Measurements from ENCODE around the gene VSTM4.

The VSTM4 gene

DNA sequence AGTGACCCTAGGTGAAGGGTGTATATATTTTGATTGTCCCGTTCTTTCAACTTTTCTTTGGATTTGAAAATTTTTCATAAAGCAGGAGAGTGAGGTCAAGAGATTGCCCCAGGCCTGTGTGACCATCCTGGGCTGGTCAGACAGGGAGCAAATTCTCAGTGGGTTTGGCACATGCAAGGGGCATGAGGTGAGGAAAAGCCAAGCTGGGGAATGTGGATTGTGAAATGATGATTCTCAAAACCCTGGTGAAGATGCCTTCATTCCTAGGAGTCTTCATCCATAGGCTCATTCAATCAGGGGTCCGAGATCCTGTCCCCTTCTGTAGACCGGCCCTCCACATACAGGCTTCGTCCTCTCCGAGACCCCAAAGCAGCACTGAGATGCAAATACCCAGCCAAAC lies 45.5 kb upstream of the VSTM4 start:
- DNase-seq (ENCODE audit: low spot score), result no peak
- TF ChIP-seq, protein P1, sequence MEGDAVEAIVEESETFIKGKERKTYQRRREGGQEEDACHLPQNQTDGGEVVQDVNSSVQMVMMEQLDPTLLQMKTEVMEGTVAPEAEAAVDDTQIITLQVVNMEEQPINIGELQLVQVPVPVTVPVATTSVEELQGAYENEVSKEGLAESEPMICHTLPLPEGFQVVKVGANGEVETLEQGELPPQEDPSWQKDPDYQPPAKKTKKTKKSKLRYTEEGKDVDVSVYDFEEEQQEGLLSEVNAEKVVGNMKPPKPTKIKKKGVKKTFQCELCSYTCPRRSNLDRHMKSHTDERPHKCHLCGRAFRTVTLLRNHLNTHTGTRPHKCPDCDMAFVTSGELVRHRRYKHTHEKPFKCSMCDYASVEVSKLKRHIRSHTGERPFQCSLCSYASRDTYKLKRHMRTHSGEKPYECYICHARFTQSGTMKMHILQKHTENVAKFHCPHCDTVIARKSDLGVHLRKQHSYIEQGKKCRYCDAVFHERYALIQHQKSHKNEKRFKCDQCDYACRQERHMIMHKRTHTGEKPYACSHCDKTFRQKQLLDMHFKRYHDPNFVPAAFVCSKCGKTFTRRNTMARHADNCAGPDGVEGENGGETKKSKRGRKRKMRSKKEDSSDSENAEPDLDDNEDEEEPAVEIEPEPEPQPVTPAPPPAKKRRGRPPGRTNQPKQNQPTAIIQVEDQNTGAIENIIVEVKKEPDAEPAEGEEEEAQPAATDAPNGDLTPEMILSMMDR (IDR thresholded peaks at IDR 0.05; ENCODE audit: extremely low read depth, insufficient read depth, missing control alignments), result no peak
- in situ Hi-C loops (cut with MboI; ENCODE audit: low pct_unique_long_range_greater_than_20kb, low sequenced_read_pairs, unreplicated experiment), result no loop called here

DNA sequence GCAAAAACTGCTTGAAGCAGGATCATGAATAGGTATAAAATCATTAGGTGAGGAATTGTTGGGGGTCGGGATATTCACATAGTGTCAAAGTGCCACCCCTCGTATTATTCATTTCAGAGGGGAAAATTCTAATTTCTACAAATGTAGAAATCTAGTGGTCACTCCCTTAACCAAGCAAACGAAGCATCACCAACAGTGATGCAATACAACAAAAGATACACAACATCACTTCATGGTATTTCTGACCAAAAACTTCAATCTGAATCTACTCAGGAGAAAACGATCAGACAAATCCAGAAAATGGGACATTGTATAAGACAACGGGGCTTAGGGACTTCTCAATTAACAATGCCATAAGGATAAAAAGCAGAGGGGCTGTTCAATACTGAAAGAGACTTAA lies 44.8 kb upstream of the VSTM4 start:
- TF ChIP-seq, protein P1 (IDR thresholded peaks at IDR 0.05; ENCODE audit: extremely low read depth, insufficient read depth, missing control alignments), result no peak
- DNase-seq (ENCODE audit: low spot score), result no peak
- in situ Hi-C loops (cut with MboI; ENCODE audit: low pct_unique_long_range_greater_than_20kb, low sequenced_read_pairs, unreplicated experiment), result no loop called here

GRCh38 chr10:49158915-49159314 lies 43.6 kb upstream of the VSTM4 start:
- DNase-seq (ENCODE audit: low spot score), result no peak
- TF ChIP-seq, protein P1 (IDR thresholded peaks at IDR 0.05; ENCODE audit: extremely low read depth, insufficient read depth, missing control alignments), result no peak
- in situ Hi-C loops (cut with MboI; ENCODE audit: low pct_unique_long_range_greater_than_20kb, low sequenced_read_pairs, unreplicated experiment), result no loop called here

DNA sequence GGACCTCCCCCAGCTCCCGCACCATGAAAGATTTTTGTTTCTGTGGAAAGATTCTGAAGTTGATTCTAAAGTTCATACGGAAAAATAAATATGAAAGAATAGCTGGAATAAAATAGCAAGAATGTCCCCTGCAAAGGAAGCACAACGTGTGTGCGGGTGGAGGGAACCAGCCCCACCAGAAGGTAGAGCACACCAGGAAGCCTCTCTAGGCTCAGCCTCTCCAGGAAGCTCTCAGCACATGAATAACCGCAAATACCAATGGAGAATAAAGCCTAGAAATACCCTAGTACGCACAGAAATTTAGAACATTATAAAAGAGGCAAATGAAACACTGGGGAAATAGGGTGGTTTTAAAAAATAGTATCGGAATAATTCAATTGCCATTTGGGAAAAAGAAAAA lies 43.1 kb upstream of the VSTM4 start:
- in situ Hi-C loops (cut with MboI; ENCODE audit: low pct_unique_long_range_greater_than_20kb, low sequenced_read_pairs, unreplicated experiment), result no loop called here
- DNase-seq (ENCODE audit: low spot score), result no peak
- TF ChIP-seq, protein P1 (IDR thresholded peaks at IDR 0.05; ENCODE audit: extremely low read depth, insufficient read depth, missing control alignments), result no peak

DNA sequence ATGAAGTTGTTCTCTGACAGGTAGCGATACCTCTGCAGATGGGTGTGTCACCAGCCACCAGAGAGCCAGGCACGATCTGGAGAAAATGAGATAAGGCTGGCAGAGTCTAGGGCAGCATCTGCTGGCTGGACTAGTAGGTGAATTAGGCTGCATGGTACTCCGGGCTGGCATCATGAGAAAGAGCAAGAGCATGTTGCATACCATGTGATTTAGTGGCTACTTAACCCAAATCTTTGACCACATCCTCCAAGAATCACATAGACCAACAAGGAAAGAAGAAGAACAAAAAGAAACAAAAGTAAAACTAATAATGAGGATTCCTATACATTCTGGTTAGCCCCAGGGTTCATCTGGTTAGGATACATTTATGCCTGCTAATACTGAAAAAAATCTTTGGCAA lies 41.9 kb upstream of the VSTM4 start:
- in situ Hi-C loops (cut with MboI; ENCODE audit: low pct_unique_long_range_greater_than_20kb, low sequenced_read_pairs, unreplicated experiment), result no loop called here
- TF ChIP-seq, protein P1 (IDR thresholded peaks at IDR 0.05; ENCODE audit: extremely low read depth, insufficient read depth, missing control alignments), result no peak
- DNase-seq (ENCODE audit: low spot score), result no peak

- DNase-seq (ENCODE audit: low spot score), result no peak
- in situ Hi-C loops (cut with MboI; ENCODE audit: low pct_unique_long_range_greater_than_20kb, low sequenced_read_pairs, unreplicated experiment), result no loop called here
- TF ChIP-seq, protein P1 (IDR thresholded peaks at IDR 0.05; ENCODE audit: extremely low read depth, insufficient read depth, missing control alignments), result no peak
Observed at GRCh38 chr10:49154641-49155040, 39.3 kb upstream of the VSTM4 start.

DNA sequence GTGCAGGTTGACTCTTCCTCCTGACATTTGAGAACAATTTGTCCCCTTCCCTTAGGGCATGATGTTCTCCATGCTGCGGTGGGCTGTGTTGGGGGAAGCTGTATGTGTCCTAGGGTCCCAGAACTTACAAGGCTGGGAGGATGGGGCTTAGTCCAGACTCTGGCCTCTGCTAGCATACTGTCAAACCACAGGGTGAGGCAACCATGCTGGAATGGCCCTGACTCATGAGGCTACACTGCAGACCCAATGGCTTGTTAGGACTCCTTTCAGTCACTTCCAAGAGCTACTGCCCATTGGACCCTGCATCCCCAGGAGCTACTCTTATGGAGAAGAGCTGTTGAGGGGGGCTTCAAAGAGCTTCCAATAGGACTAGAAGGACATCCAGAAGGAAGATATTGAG lies 38.6 kb upstream of the VSTM4 start:
- TF ChIP-seq, protein P1 (IDR thresholded peaks at IDR 0.05; ENCODE audit: extremely low read depth, insufficient read depth, missing control alignments), result no peak
- DNase-seq (ENCODE audit: low spot score), result no peak
- in situ Hi-C loops (cut with MboI; ENCODE audit: low pct_unique_long_range_greater_than_20kb, low sequenced_read_pairs, unreplicated experiment), result no loop called here

Data from GM13977 (cell line).